NCI-H510A (cell line): ENCODE measurements around the gene CFL1.
"Not testable (repeated sequence)": the region's sequence is repeated elsewhere in the genome, so short reads cannot be mapped to it uniquely, and the experiment has no call there.

ENCODE experiments used
- DNase-seq: peaks from one replicate; lab custom pipeline; 2025; lab: John Stamatoyannopoulos, UW

CFL1 gene

GRCh38 chr11:65857853-65858680, at the start of gene CFL1:
Gene CFL1 (minus strand): TSS chr11:65858180. CDS start chr11:65858099, 81 bp downstream.
- DNase-seq: peak; percentile 96

- DNase-seq: no peak
Observed at GRCh38 chr11:65906602-65907001, 48.6 kb upstream of the CFL1 start.

DNA sequence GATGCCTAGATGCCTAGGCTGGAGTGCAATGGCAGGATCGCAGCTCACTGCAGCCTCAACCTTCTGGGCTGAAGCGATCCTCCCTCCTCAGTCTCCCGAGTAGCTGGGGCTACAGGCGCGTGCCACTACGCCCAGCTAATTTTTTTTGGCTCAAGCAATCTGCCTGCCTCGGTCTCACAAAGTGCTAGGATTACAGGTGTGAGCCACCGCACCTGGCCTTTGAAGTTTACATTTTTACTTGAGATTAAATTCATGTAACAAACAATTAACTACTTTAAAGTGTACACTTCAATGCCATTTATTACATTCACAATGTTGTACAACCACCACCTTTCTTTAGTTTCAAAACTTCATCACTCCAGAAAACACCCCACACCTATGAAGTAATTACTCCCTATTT, 45.7 kb upstream of the CFL1 start:
- no peak for DNase-seq

DNA sequence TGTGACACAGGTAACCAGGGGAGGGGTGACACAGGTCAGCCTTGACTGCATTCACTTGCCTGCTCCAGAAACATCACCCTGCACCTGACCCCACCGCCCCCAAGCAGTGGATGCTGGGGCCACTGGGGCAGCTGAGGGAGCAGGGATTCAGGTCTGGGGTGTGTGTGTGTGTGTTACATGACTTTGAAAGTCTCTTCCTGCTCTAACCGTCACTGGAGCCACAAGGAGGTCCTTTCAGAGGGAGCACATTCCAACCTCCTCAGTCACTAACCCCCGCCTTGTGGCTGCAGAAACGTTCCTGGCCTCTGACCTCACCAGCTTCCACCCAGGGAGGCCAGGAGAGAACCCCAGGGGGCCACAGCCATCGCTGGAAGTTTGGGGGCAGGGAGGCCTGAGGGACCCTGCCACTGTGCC, 45.1 kb upstream of the CFL1 start:
- DNase-seq: no peak

DNA sequence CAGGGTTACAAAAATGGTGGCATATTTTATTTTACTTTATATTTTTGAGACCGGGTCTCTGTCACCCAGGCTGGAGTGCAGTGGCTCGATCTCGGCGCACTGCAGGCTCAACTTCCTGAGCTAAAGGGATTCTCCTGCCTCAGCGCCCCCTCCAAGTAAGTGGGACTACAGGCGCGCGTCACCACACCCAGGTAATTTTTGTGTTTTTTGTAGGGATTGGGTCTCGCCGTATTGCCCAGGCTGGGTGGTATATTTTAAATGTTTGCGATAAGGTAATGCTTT, 42.9 kb upstream of the CFL1 start:
- no peak for DNase-seq

DNA sequence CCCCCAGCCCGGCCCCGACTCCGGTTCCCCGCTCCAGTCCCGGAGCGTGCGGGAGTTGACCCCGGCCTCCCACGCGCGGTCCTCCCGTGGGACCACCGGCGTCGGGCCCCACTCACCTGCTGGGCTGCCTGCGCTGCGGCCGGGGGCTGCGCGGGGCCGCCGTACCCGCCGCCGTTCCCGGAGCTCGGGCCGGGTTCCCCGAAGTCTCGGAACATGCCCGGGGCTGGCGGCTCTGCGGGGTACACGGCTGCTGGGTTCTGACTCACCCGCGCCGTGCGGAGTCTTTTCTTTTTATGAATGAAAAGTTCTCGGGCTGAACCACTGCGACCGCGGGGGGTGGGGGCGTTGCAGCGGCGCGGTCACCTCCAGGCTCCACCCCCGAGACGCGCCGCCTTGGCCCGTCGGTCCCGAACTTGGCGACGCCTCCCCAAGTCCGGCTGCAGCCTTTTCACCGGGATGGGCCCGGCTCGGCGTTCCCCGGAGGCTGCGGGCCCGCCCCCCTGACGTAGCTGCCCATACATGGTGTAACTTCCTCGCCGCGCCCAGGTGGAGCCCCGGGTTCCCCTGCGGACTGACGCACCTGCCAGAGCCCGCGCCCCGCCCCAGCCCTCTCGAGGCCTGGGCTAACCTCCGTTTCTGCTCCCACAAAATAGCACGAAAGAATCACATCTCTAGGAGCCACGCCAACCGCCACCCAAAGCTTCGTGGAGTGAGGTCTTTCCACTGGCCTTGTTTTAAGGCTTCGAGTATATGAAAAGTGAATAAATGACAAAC, 42.3 kb upstream of the CFL1 start, which contains the start of gene FOSL1:
TSS of gene FOSL1 (minus strand) at position 264 of the 774 bp plus-strand sequence. CDS start at position 215, 49 bp downstream.
- peak; percentile 92 for DNase-seq

DNA sequence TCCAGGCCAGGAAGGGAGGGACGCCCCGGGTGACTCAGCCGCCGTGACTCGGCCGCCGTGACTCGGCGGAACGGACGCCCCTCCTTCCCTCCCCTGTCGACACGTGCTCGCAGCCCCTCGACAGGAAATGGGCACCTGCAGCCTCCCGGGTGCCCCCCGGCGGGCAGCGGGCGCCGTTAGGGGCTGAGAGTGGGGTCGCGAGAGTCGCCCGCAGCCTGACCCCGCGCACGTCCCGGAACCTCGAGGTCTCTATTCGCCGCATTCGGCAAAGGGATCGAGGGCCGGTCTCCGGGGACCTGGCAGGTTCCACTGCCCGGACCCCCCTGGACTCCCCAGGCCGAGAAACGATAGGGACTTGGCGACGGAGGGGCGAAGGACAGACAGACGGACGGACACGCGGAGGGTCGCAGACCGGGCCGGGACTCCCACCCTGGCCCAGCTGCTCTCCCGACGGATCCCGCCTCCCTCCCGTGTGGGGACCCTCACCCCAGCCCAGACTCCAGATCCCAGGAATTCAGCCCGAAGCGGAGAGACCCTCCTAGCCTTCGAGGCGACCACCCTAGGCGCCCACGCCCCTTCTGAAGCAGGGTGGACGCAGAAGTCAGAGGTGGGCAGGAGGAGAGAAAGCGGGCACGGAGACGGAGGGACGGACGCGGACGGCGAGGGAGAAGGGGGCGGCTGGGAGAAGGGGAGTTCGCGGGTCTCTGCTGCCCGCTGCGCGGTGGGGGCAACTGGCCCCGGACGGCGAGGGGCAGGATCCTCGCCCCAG, 41.6 kb upstream of the CFL1 start:
- DNase-seq: no peak

- DNase-seq: no peak
Observed at GRCh38 chr11:65898656-65899355, 40.8 kb upstream of the CFL1 start.

DNA sequence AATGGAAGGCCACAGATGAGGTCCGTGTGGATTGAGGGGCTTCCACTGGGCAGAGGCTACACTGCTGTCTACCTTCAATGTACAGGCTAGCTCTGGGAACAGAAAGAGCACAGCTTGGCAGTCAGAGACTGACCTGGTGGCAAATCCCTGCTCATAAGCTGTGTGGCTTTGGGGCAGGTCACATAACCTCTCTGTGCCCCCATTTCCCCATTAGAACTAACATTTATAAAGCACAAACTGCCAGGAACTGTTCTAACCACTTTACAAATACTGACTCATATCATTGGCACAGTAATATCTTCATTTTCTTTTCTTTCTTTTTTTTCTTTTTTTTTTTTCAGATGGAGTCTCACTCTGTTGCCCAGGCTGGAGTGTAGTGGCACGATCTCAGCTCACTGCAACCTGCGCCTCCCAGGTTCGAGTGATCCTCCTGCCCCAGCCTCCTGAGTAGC, 39.1 kb upstream of the CFL1 start:
- DNase-seq: no peak

DNA sequence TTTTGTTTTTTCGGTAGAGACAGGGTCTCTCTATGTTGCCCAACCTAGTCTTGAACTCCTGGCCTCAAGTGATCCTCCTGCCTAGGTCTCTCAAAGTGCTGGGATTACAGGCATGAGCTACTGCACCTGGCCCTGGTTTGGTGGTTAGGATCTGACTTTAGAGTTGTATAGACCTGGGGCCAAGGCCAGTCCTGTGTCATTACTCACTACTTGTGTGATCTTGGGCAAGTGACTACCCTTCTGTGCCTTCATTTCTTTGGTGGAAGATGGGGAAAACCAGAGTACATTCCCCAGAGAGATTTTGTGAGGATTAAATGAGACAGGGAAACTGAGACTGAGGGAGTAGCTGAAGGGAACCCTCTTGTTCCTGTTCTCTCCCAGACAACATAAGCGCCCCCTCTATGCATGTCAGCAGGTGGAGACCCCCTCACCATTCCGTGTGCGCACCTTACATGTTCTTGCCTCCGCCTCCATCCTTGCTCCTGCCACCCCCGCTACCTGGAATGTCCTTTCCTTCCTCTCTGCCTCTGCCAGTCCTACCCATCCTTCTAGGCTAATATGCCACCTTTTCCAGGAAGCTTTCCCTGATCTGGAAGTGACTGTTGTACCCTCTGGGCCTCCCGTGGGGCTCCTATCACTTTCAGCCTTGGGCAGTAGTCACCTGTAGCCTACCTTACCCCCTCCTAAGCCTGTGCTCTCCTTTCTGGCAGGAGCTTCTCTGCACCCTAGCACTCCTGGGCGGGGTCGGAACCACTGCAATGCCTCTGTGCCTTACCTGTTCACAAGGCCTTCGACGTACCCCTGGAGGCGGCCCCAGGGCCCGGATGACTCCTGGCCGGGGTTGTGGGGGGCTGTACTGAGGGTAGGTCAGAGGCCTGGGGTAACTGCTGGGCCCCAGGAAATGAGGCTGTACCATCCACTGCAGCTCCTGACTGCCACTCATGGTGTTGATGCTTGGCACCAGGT, 38.3 kb upstream of the CFL1 start:
- no peak for DNase-seq

GRCh38 chr11:65895482-65895981, 37.6 kb upstream of the CFL1 start:
- no peak for DNase-seq

DNA sequence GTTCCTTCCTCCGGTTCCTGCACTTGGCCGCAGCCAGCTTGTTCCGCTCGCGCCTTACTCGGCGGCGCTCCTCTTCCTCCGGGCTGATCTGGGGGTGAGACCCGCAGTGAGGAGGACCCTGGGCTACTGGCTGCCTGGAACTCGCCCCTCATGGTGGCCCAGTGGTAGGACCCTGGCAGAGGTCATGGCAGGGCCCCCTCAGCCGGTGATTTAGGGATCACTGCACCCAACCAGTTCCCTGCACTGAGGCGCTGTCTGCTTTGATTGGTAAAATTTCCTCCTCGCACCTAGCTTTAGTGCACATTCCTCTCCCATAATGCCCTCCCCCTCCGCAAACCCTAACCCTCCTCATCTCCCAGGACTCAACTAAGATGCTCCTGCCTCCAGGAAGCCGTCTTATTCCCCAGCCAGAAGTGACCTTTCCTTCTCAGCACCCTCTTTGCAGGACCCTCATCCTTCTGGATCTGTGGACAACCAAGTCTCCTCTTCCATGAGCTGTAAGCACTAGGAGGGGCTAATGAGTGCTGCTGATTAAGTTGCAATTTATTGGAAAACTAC, 36.1 kb upstream of the CFL1 start:
- no peak for DNase-seq

DNA sequence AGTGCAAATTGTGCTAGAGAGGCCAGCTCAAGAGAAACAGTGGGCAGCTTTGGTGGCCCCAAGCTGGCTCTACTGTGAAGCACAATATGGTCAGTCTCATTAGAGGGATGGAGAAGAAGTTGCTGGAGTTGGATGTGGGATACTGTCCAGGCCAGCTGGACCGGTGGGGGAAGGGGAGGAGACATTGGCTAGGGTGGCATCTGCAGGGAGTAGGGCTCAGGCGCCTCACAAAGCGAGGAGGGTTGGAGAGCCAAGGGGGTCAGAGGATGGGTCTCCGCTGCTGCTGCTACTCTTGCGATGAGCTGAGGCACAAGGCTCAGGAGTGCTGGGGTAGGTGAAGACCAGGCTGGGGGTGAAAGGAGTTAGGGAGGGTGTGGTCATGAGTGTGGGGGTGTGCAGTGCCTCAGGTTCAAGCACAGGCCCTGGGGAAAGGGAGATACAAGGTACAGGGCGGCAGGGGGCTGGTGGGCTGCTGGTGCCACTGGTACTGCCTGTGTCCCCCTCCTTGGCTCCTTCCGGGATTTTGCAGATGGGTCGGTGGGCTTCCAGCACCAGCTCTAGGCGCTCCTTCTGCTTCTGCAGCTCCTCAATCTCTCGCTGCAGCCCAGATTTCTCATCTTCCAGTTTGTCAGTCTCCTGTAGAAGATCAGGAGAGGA, 34.8 kb upstream of the CFL1 start:
- DNase-seq: no peak

- DNase-seq: not testable (repeated sequence)
Observed at GRCh38 chr11:65892137-65892540, 34.2 kb upstream of the CFL1 start.

DNA sequence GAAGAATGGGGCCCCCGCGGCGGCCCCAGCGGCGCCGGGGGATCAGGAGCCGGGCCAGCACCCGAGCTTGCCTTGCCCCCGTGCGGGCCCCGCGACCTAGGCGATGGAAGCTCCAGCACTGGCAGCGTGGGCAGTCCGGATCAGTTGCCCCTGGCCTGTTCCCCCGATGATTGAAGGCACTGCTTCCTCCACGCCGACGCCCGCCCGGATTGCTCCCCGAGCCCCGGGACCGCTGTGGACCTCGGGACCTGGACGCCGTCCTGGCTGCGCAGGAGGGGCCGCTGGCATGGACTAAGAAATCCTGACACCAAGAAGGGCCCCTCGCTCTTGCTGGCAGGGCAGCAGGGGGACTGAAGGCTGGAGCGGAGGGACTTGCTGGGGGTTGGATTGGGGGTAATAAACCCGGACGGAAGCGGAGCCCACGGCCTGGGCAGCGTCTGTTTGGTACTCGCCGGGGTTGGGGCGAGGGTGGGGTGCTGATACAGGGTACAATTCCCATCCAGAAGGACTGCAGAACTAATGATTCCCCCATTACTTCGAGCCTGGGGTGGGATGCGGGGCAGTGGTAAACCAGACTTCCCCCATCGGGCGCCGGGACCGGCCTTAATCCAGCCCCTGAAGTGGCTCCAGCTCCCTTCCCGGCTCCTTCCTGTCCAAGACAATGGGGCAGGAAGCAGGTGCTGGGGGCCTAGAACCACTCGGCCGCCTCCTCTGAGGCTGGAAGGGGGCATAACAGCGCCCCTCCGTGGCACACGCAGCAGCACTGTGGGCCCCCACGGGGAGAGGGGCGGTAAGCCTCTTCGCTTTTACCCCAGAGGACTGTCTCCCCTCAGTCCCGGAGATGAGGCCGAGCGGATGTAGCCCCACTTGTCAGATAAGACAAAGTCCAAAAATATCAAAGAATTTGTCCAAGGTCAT, 33.5 kb upstream of the CFL1 start:
- DNase-seq: peak; percentile 41

DNA sequence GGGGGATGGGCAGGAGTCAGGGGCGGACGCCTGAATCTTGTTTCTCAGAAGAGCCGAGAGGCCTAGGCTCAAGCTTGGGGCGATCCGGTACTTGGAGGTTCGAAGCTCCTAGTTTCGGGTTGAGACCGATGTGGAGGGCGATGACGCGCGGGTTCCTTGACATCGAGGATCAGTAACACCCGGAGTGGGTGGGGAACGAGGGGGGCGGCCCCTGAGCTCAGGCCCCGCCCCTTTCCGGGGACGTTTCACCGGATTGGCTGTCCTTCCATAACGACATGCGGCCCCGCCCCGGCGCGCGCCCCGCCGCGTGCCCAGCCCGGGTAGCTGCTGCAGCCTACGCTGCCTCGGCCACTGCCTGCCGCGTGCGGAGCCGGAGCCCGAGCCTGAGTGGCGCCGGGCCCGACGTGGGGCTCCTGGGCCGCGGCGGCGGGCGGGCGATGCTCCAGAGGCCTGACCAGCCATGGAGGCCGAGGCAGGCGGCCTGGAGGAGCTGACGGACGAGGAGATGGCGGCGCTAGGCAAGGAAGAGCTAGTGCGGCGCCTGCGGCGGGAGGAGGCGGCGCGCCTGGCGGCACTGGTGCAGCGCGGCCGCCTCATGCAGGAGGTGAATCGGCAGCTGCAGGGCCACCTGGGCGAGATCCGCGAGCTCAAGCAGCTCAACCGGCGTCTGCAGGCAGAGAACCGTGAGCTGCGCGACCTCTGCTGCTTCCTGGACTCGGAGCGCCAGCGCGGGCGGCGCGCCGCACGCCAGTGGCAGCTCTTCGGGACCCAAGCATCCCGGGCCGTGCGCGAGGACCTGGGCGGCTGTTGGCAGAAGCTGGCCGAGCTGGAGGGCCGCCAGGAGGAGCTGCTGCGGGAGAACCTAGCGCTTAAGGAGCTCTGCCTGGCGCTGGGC, 32.6 kb upstream of the CFL1 start, which contains the start of gene CCDC85B:
TSS of gene CCDC85B (plus strand) at position 350 of the 895 bp plus-strand sequence. CDS start at position 461, 111 bp downstream.
- DNase-seq: peak; percentile 82

GRCh38 chr11:65888163-65888814, 30.3 kb upstream of the CFL1 start, which contains the start of gene FIBP:
Gene FIBP (minus strand): TSS chr11:65888471. CDS start chr11:65888418, 53 bp downstream.
- peak; percentile 93 for DNase-seq
